ENCODE data around the gene GPR158.
"Not testable (repeated sequence)": the region's sequence is repeated elsewhere in the genome, so short reads cannot be mapped to it uniquely, and the experiment has no call there.

The GPR158 gene

DNA sequence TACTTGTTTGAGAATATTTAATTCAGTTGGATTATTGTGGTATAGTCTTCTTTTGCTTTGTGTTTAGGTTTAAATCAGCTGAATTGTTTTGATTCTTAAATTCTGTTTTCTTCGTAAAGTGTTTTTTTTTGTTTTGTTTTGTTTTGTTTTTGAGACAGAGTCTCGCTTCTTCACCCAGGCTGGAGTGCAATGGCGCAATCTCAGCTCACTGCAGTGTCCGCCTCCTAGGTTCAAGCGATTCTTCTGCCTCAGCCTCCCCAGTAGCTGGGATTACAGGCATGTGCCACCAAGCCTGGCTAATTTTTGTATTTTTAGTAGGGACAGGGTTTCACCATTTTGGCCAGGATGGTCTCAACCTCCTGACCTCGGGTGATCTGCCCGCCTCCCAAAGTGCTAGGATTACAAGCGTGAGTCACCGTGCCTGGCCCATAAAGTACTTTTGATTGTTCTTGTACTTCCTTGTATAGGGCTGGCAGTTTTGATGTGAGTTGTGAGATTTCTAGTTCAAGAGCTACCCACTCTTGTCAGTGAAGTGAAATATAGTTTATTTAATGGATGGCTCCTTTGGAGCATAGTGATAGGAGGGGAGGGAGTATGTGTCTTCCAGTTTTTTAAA lies 142.9 kb downstream of the GPR158 start:
- not testable (repeated sequence) for DNase-seq

DNA sequence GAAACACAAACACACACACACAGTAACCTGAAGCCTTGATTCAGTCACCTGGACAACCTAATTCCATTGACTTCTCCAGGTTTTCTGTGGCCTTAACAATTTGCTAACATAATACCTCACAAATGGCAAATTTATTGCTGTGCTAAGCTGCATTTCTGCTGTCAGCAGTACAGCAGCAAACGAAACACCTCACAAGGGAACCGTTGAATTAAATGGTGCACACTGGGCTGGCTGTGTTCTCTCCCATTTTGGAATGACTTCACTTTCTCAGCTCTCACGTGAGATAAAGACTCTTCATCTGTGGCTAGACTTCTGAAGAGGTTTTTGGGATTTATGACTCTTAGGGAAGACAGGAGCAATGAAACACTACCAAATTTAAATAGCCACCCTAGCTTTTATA lies 152.5 kb downstream of the GPR158 start:
- DNase-seq = no peak

GRCh38 chr10:25328361-25328760 lies 153.6 kb downstream of the GPR158 start:
- no peak for DNase-seq

DNA sequence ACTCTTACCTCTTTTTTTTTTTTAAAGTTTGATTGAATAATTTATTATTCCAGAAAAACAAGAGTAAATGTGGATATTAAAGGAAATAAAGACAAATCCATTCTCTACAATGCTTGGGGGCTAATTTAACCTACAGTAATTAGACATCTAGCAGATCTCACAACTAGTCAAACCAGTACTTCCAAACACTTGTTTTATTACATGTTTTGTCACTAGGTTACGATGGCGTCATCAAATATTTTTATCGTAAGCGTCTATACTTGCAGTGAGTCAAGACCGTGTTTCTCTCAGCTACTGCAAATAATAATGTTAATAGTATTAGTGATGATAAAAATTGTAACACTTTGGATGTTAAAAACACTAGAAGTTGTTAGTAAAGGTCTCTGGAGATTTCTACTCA lies 154.8 kb downstream of the GPR158 start:
- DNase-seq = not testable (repeated sequence)

DNA sequence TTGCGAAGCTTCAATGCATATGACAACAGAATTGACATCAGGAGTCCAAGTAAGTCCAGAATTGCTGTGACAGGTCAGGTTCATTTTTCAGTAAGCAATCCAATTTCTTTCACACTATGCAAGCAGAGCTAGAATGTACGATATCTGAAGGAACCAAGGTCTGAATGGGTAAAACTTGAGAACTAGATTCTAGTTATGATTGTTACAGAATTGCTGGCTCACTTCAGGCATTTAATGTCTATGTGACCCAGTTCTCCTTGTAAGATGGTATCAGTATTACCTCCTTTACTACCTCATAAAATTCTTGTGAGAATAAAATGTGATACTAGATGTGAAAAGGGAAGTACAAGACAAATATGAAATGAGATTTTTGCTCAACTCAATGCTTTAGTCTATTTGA lies 159.6 kb downstream of the GPR158 start:
- no peak for DNase-seq

- DNase-seq = no peak
Observed at GRCh38 chr10:25336330-25336729, 161.5 kb downstream of the GPR158 start.

- no peak for DNase-seq
Observed at GRCh38 chr10:25338271-25338670, 163.5 kb downstream of the GPR158 start.

- no peak for DNase-seq
Observed at GRCh38 chr10:25339966-25340365, 165.2 kb downstream of the GPR158 start.

- no peak for DNase-seq
Observed at GRCh38 chr10:25349520-25349919, 174.7 kb downstream of the GPR158 start.

DNA sequence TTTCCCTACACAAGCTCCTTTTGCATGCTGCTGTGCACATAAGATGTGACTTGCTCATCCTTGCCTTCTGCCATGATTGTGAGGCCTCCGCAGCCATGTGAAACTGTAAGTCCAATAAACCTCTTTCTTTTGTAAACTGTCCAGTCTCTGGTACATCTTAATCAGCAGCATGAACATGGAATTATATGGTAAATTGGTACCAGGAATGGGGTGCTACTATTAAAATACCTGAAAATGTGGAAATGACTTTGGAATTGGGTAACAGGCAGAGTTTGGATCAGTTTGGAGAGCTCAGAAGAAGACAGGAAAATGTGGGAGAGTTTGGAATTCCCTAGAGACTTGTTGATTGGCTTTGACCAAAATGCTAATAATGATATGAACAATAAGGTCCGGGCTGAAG lies 181.8 kb downstream of the GPR158 start:
- DNase-seq = no peak

GRCh38 chr10:25357269-25357668 lies 182.5 kb downstream of the GPR158 start:
- no peak for DNase-seq

DNA sequence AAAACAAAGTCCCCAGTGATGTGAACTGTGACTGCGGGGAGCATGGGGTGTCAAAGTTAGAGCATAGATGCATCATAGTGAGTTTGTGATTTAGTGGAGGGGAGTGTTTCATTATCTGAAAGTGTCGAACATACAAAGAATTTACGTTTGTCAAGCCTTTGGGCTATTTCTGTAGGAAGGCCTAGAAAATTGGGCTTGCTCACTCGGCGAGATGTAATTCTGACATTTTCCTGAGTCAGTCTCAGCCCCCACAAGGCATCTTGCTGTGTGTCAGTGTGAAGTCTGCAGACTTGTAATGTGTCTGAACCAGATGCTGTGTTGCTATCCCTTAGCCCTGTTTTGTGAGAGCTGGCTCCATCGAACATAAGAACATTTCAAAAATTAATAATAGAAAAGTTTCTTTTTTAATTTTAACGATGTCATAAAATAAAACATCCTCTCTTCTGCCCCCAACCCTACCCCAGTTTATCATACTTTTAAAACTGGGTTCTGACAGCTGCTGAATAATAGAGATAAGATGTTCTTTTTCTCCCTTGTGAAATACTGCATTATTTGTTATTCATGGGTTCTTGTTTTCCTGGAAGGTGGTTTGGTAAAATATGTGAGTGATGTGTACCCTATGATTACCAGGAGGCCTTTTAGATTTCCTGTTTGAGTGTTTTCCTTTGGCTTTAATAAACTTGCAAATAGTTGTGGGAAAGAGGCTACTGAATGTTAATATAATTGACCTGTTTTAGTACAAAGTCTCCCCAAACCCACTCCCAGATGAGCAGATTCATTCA lies 207.4 kb downstream of the GPR158 start:
- no peak for DNase-seq

DNA sequence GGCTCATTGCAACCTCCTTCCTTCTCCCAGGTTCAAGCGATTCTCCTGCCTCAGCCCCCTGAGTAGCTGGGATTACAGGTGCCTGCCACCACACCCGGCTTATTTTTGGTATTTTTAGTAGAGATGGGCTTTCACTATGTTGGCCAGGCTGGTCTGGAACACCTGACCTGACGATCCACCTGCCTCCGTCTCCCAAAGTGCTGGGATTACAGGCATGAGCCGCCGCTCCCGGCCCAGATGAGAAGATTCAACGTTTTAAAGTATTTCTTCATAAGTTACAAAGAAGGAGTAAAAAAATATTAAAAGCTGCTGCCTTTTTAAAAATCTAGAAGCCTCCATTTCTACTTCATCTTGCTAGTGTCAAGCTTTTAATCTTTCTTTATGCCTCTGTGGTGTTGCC lies 208.1 kb downstream of the GPR158 start:
- DNase-seq = not testable (repeated sequence)

- DNase-seq = no peak
Observed at GRCh38 chr10:25383686-25384085, 208.9 kb downstream of the GPR158 start.

GRCh38 chr10:25384618-25385017 lies 209.8 kb downstream of the GPR158 start:
- no peak for DNase-seq

DNA sequence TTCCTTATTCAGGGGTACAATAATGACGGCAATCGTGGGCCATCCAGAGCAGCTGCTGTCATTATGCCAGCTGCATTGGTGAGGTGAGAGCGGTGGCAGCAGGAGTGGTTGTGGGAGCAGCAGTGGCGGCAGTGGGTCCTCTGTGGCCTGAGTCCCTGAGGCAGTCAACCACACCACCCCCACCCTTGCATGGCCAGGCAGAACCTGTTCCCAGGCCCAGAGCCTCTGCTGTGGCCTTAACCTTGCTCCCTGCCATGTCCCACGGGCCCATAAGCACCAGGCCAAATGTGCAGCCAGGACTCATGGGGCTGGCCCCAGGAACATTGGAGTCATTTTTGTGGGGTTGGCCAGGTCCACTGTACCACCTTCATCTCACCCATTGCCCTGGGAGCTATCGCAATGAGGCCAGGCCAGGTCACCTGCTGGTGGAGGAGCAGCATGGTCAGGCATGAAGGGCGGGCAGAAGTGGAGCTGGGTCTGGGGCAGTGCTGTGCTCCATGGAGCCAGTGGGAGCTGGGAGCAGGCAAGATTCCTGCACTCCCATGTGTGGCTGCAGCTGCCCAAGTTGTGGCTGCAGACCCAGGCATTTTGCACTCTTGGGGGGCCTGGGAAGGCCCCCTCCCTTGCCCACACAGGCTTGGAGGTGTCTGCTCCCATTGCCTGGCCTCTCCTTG lies 213.5 kb downstream of the GPR158 start:
- no peak for DNase-seq

GRCh38 chr10:25388862-25389206 lies 214.0 kb downstream of the GPR158 start:
- no peak for DNase-seq

- DNase-seq = no peak
Observed at GRCh38 chr10:25390733-25391132, 215.9 kb downstream of the GPR158 start.

DNA sequence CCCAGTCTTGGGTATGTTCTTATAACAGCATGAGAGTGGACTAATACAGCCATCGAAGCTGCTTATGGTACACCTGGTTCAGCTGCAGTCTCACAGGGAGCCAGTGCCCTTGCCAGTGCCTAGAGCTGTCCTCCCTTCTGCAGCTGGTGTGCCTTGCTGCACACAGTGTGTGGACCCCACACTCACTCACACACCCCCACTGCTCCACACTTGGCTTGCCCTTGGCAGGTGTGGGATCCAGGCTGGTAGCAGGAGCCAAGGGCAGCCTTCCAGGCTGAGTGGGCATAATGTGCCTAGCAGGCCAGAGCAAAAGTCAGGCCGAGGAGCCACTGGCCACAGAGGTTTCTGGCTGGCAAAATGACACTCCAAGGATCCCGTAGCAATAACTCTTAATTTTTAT lies 217.3 kb downstream of the GPR158 start:
- DNase-seq = no peak

DNA sequence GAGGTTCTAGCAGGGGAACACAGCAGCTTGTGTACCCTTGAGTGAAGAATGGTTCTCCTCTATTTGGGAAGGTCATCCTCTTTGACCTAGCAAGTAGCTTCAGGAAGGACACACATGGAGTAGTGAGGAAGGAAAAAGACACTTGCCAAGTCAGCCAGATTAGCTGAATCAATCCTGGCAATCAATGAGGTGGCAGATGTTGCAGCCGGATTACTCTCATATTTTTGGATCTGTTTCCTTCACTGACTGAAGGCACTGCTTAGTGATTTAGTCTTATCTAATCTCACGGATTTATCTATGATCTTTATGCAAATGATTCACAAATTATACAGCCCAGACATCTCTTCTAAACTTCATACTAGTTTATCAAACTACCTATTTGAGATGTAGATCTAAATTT lies 218.8 kb downstream of the GPR158 start:
- no peak for DNase-seq

DNA sequence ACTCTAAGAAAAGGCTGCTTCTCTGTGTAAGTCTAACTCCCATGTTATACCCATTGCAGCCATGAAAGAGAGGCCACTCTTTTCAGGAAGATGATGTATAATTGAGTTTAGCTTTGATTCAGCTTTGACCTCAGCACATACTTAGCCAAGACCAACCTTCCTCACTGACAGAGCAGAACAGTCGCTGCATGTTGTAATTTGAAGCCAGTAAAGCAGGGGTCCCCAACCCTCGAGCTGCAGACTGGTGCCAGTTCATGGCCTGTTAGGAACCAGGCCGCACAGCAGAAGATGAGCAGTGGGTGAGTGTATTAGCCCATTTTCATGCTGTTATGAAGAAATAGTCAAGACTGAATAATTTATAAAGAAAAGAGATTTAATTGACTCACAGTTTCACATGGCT lies 223.9 kb downstream of the GPR158 start:
- no peak for DNase-seq

DNA sequence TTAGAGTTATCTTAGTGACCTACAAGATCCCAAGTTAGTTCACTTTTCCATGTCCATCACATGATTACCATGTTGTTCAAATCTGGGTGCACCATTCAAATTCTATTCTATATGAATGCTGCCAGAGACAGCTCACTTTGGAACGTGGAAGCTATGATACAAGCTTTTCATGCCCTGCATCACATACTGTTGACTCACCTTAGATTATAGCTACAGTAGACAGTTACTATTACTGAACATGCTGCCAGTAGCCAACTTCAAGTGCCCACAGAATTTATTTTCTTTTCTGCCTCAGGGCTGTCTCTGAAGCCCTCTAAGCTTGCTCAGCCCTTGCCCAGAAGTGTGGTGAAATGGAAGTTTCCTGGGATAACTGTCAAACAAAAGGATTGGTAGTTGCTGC lies 231.1 kb downstream of the GPR158 start:
- no peak for DNase-seq

- DNase-seq = no peak
Observed at GRCh38 chr10:25417611-25418010, 242.8 kb downstream of the GPR158 start.

- DNase-seq = no peak
Observed at GRCh38 chr10:25425776-25426175, 251.0 kb downstream of the GPR158 start.

Measured in hematopoietic multipotent progenitor cell treated with erythropoietin and hydrocortisone succinate and interleukin-3 and kit ligand, for 4 days (in vitro differentiated cells).